ENCODE data around the gene SNRNP48.

SNRNP48 gene

DNA sequence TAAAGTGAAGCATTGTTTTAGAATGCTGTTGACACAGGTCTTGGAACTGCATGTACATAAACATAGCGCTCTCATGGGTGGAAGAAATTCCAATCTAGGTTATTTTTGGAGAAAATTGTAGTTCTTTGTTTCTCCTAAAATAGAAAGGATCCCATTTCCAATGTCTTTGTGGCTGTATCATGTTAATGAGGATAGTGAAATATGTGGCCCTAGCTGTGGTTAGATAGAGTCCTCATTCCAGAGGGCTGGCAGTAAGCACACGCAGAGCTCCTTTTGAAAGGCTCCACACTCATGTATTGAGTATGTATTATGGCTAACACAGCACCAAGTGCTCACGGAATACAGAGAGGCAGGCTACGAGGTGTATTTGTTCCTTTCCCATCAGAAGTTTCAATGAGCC lies 60.9 kb downstream of the SNRNP48 start:
- TF ChIP-seq CTCF (IDR thresholded peaks at IDR 0.05; ENCODE audit: borderline replicate concordance, control extremely low read depth, extremely low read depth, insufficient read depth, missing control alignments) = no peak
- DNase-seq (ENCODE audit: low spot score) = no peak
- in situ Hi-C loops (cut with MboI; ENCODE audit: low sequenced_read_pairs, unreplicated experiment) = no loop called here

- no peak for DNase-seq (ENCODE audit: low spot score)
- in situ Hi-C loops (cut with MboI; ENCODE audit: low sequenced_read_pairs, unreplicated experiment) = no loop called here
- no peak for TF ChIP-seq CTCF (IDR thresholded peaks at IDR 0.05; ENCODE audit: borderline replicate concordance, control extremely low read depth, extremely low read depth, insufficient read depth, missing control alignments)
Measured at GRCh38 chr6:7652957-7653356, 63.0 kb downstream of the SNRNP48 start.

DNA sequence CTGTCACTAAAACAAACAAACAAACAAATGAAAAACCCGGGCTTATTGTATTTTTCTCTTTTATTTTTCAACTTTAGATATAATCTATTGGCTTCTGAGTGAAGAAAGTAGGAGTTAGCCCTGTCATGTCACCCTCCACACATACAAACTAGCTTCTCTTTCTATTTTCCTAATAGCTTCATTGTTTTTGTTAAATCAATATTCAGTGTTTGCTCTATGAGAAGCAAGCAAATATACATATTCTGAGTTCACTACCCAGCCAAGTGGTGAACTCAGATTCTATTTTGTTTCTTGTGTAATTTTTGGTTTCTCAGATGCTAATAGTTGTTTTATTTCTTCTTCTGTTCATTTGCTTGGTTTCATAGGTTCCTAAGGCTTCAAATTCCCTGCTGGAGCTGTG lies 66.4 kb downstream of the SNRNP48 start:
- in situ Hi-C loops (cut with MboI; ENCODE audit: low sequenced_read_pairs, unreplicated experiment) = no loop called here
- no peak for DNase-seq (ENCODE audit: low spot score)
- no peak for TF ChIP-seq CTCF (IDR thresholded peaks at IDR 0.05; ENCODE audit: borderline replicate concordance, control extremely low read depth, extremely low read depth, insufficient read depth, missing control alignments)

DNA sequence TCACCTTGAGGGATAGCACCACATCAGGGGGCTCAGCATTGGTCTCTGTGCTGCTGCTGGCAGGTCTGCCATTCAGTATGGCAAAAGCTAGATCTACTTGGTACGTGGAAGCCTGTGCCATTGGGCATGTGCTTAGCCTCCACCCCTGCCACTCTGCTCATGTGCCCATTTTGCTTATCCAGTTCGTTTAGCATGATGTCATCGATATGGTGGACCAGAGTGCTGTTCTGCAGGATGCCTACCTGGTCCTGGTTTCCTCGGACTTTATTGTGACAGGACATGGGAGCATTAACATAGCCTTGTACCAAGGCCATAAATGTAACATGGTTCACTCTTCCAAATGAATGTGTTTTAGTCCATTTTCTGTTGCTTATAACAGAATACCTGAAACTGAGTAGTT lies 68.5 kb downstream of the SNRNP48 start:
- in situ Hi-C loops (cut with MboI; ENCODE audit: low sequenced_read_pairs, unreplicated experiment) = no loop called here
- no peak for DNase-seq (ENCODE audit: low spot score)
- no peak for TF ChIP-seq CTCF (IDR thresholded peaks at IDR 0.05; ENCODE audit: borderline replicate concordance, control extremely low read depth, extremely low read depth, insufficient read depth, missing control alignments)

- no peak for TF ChIP-seq CTCF (IDR thresholded peaks at IDR 0.05; ENCODE audit: borderline replicate concordance, control extremely low read depth, extremely low read depth, insufficient read depth, missing control alignments)
- in situ Hi-C loops (cut with MboI; ENCODE audit: low sequenced_read_pairs, unreplicated experiment) = no loop called here
- no peak for DNase-seq (ENCODE audit: low spot score)
Measured at GRCh38 chr6:7661364-7661763, 71.4 kb downstream of the SNRNP48 start.
